Thymus (tissue), 11 donors: Measurements from ENCODE around the gene B9D1. TPM values are rescaled to one million over a fixed set of nuclear protein-coding genes. Genes with fewer than 3 reads are reported as not detected.

Source experiments
- DNase-seq, 9 donors: peaks; one replicate each; pipeline ENCODE4 v3.0.0-alpha.2; 2013; ENCODE audit warnings: low spot score in 9 of 9, low read depth in 6 of 9, missing footprints in 1 of 9
- H3K27ac ChIP-seq, 2 donors: one replicate each; pipeline ENCODE4 v1.5.1; 2013; ENCODE audit warnings: control low read depth in 1 of 2, low read depth in 1 of 2, low read length in 1 of 2, mild to moderate bottlenecking in 1 of 2, moderate library complexity in 1 of 2
- H3K27me3 ChIP-seq, 2 donors: one replicate each; pipeline ENCODE4 v1.5.1; 2013; ENCODE audit warnings: low read length in 1 of 2; ENCODE audit not compliant: control insufficient read depth in 2 of 2, insufficient read depth in 1 of 2
- H3K36me3 ChIP-seq, 2 donors: one replicate each; pipeline ENCODE4 v1.5.1; 2013; ENCODE audit warnings: low read length in 1 of 2, mild to moderate bottlenecking in 1 of 2, moderate library complexity in 1 of 2; ENCODE audit not compliant: control insufficient read depth in 2 of 2, insufficient read depth in 2 of 2
- H3K4me1 ChIP-seq, 2 donors: one replicate each; pipeline ENCODE4 v1.5.1; 2013; ENCODE audit warnings: low read length in 2 of 2; ENCODE audit not compliant: control insufficient read depth in 2 of 2, insufficient read depth in 2 of 2
- H3K4me3 ChIP-seq, 2 donors: one replicate each; pipeline ENCODE4 v1.5.1; 2013; ENCODE audit warnings: low read length in 2 of 2, control low read depth in 1 of 2, mild to moderate bottlenecking in 1 of 2
- H3K9me3 ChIP-seq, 2 donors: one replicate each; pipeline ENCODE4 v1.5.1; 2013; ENCODE audit warnings: low read length in 1 of 2, mild to moderate bottlenecking in 1 of 2; ENCODE audit not compliant: control insufficient read depth in 2 of 2, insufficient read depth in 1 of 2
- WGBS: extraction: QIAGEN DNeasy Blood & Tissue Kit; methylation state at CpG from one replicate; pipeline ENCODE4 v1.1.7; 2013; 5-methylcytosine and 5-hydroxymethylcytosine counted together
- polyA plus RNA-seq: library from polyadenylated mRNA; stranded (reverse); fragments of 200-250 nt; gene quantifications from one replicate; pipeline ENCODE4 v1.2.3, GENCODE V29; 2013
- total RNA-seq: library from RNA; stranded (reverse); fragments of 120-200 nt; gene quantifications from one replicate; pipeline ENCODE4 v1.2.4, GENCODE V29; 2013
- donor health status: healthy.

The B9D1 gene
- total and polyA plus RNA-seq, 2 donors = 5.4 to 6.4 TPM

- WGBS = 96% methylated on average over 13 of the region's 13 CpGs
- Histone ChIP-seq H3K9me3 (no peaks in the 10 kb centered on the region), H3K27ac (no peak overlapping the region), H3K36me3 (peaks cover 40 to 47% of the 10 kb centered on the region in 2 donors), H3K4me1 (peaks cover 7 to 22% of the 10 kb centered on the region in 2 donors), H3K27me3 (no peaks in the 10 kb centered on the region), H3K4me3 (peak overlapping the region in 1 of 2 donors; percentile 90)
- DNase-seq = no peak
Observed at GRCh38 chr17:19379361-19380065, 17.0 kb upstream of the B9D1 start.

GRCh38 chr17:19378416-19379360, 16.2 kb upstream of the B9D1 start, which contains the start of gene MAPK7:
Gene MAPK7 (plus strand): TSS chr17:19378498. CDS start chr17:19378901, 403 bp downstream.
- Histone ChIP-seq H3K27me3 (no peaks in the 10 kb centered on the region), H3K27ac (peak within 1 kb of the TSS; percentile 92 to 93), H3K4me1 (peaks cover 7 to 13% of the 10 kb centered on the region in 2 donors), H3K4me3 (peak within 1 kb of the TSS; percentile 65 to 90), H3K9me3 (no peaks in the 10 kb centered on the region), H3K36me3 (peaks cover 40 to 41% of the 10 kb centered on the region in 2 donors)
- DNase-seq = no peak
- WGBS = 33% methylated on average over 69 of the region's 69 CpGs

- DNase-seq = peak; percentile 75 to 96 (median 91)
- WGBS = under 1% methylated on average over 67 of the region's 67 CpGs
- Histone ChIP-seq H3K27ac (peak overlapping the region; percentile 92 to 93), H3K4me3 (peak overlapping the region; percentile 65 to 90), H3K9me3 (no peaks in the 10 kb centered on the region), H3K4me1 (peaks cover 7 to 11% of the 10 kb centered on the region in 2 donors), H3K27me3 (no peaks in the 10 kb centered on the region), H3K36me3 (peaks cover 32 to 34% of the 10 kb centered on the region in 2 donors)
Observed at GRCh38 chr17:19377602-19378415, 15.3 kb upstream of the B9D1 start.

DNA sequence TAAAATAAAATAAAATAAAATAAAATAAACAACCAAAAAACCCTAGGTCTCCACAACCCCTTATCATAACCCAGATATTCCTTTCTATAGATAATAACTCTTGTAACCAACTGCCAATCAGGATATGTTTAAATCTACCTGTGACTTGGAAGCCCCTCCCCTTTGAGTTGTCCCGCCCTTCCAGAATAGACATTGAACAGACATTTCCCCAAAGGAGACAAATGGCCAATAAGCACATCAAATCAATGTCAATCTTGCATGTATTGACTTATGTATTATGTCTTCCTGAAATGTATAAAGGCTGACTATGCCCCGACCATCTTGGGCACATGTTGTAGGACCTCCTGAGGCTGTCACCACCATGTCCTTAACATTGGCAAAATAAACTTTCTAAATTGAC, 14.3 kb upstream of the B9D1 start:
- H3K36me3 ChIP-seq = peaks cover 22 to 25% of the 10 kb centered on the region in 2 donors
- H3K27me3 ChIP-seq = no peaks in the 10 kb centered on the region
- DNase-seq = no peak
- peak overlapping the region; percentile 65 to 90 for H3K4me3 ChIP-seq
- 71% methylated on average over 2 of the region's 2 CpGs for WGBS
- no peaks in the 10 kb centered on the region for H3K9me3 ChIP-seq
- H3K4me1 ChIP-seq = peaks cover 7 to 16% of the 10 kb centered on the region in 2 donors
- H3K27ac ChIP-seq = peak overlapping the region in 1 of 2 donors; percentile 92

DNA sequence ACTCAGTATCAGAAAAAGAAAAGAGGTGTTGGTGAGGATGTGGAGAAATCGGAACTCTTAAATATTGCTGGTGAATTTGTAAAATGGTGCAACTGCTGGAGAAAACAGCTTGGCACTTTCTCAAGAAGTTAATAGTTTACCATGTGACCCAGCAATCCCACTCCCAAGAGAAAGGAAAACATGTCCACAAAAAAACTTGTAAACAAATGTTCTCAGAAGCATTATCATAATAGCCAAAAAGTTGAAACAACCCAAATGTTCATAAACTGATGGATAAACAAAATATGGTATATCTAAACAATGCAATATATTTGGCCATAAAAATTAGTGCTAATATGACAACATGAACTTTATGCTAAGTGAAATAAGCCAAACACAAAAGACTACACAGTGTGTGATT, 13.2 kb upstream of the B9D1 start:
- H3K9me3 ChIP-seq = no peaks in the 10 kb centered on the region
- H3K4me3 ChIP-seq = no peak overlapping the region
- no peak overlapping the region for H3K27ac ChIP-seq
- H3K4me1 ChIP-seq = peaks cover 7 to 23% of the 10 kb centered on the region in 2 donors
- no peak for DNase-seq
- WGBS = 98% methylated on average over 1 of the region's 1 CpG
- peaks cover 11 to 14% of the 10 kb centered on the region in 2 donors for H3K36me3 ChIP-seq
- peaks cover 0 to 5% of the 10 kb centered on the region in 2 donors for H3K27me3 ChIP-seq

DNA sequence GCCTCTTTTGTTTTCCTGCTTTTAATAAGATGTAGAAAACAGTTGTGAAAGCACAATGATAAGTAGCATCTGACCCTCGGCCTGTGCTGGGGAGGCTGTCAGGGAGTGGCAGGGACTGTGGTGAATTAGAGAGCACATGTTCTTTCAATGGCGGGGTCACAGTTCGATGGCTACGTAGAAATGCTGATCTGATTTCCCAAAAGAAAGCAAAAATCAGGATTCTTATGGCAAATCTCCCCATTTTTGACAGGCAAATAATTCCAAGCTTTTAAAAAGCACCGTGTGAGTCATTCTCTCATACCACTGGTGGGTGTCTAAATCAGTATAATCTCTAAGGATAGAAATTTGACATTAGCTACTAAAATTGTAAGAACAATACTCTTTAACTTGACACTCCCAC, 11.6 kb upstream of the B9D1 start:
- no peak for DNase-seq
- Histone ChIP-seq H3K36me3 (no peaks in the 10 kb centered on the region), H3K4me1 (peaks cover 7 to 22% of the 10 kb centered on the region in 2 donors), H3K27me3 (peaks cover 0 to 8% of the 10 kb centered on the region in 2 donors), H3K9me3 (no peaks in the 10 kb centered on the region), H3K4me3 (no peak overlapping the region), H3K27ac (no peak overlapping the region)
- WGBS = 98% methylated on average over 5 of the region's 5 CpGs

DNA sequence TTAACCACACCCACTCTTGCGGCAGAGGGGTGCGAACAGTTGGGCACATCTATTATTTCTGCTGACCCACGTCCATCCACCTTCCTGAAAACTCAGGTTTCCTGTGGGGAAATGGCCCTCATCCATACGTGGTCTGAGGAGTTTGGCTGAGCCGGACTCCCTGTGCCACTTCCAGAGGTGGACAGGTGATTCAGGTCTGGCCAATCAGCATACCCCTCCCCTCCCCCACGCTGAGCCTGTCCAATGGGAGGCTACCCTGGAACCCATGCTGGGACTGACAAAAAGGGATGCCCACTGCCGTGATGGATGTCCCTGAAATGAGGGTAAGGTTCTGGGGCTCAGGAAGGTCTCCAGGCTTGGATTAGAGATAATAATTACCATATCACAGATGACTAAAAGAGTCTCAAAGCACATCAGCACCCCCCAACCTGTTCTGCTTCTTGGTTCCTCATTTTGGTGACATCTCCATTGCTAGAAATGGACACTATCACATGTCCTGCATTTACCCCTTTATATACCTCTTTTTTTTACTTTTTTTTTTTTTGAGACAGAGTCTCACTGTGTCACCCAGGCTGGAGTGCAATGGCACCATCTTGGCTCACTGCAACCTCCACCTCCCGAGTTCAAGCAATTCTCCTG, 10.5 kb upstream of the B9D1 start:
- 84% methylated on average over 8 of the region's 8 CpGs for WGBS
- no peak for DNase-seq
- H3K27ac ChIP-seq = no peak overlapping the region
- no peaks in the 10 kb centered on the region for H3K9me3 ChIP-seq
- peaks cover 0 to 8% of the 10 kb centered on the region in 2 donors for H3K27me3 ChIP-seq
- no peak overlapping the region for H3K4me3 ChIP-seq
- H3K36me3 ChIP-seq = no peaks in the 10 kb centered on the region
- peaks cover 5 to 16% of the 10 kb centered on the region in 2 donors for H3K4me1 ChIP-seq

GRCh38 chr17:19372439-19372838, 9.9 kb upstream of the B9D1 start:
- Histone ChIP-seq H3K4me1 (peaks cover 5 to 16% of the 10 kb centered on the region in 2 donors), H3K9me3 (no peaks in the 10 kb centered on the region)
- no peak for DNase-seq

More at GRCh38 chr17:19372439-19372838, 9.9 kb upstream of the B9D1 start:
- Histone ChIP-seq H3K27ac (no peak overlapping the region), H3K27me3 (peaks cover 0 to 8% of the 10 kb centered on the region in 2 donors), H3K36me3 (no peaks in the 10 kb centered on the region), H3K4me3 (no peak overlapping the region)
- WGBS = 78% methylated on average over 12 of the region's 12 CpGs
